ENCODE results near the gene HNRNPU. TPM values are rescaled to one million over a fixed set of nuclear protein-coding genes. Genes with fewer than 3 reads are reported as not detected.
A peak's percentile ranks its signal among the peaks of the same experiment; 100 is the strongest.

Gene HNRNPU
- total RNA-seq (2014; rRNA removed; shearing (Covaris generic)): 261 and 277 TPM in 2 replicates

GRCh38 chr1:244864253-244865027 is at the start of gene HNRNPU:
Gene HNRNPU, minus strand, starts transcription at chr1:244864543. Its CDS starts 236 bp downstream, at chr1:244864307.
- DNase-seq (ENCODE audit: low spot score): peak; percentile 94

GRCh38 chr1:244913806-244914205 is 49.5 kb upstream of the HNRNPU start:
- no peak for DNase-seq (ENCODE audit: low spot score)

DNA sequence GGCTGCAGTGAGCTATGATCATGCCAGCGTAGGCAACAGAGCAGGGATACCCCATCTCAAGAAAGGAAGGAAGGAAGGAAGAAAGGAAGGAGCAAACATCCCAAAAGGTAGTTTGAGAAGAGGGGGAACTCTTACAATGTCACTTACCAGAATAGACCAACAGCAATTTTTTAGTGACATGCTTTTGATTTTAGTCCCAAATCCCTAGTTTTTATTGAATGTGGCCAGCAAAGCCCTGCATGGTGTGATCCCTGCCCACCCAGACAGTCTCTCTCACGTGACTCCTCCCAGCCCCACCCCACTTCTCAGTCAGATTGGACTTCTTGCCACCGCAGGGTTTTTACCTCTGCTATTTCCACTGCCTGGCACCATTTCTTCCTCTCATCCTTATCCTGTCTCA is 39.8 kb upstream of the HNRNPU start:
- no peak for DNase-seq (ENCODE audit: low spot score)

DNA sequence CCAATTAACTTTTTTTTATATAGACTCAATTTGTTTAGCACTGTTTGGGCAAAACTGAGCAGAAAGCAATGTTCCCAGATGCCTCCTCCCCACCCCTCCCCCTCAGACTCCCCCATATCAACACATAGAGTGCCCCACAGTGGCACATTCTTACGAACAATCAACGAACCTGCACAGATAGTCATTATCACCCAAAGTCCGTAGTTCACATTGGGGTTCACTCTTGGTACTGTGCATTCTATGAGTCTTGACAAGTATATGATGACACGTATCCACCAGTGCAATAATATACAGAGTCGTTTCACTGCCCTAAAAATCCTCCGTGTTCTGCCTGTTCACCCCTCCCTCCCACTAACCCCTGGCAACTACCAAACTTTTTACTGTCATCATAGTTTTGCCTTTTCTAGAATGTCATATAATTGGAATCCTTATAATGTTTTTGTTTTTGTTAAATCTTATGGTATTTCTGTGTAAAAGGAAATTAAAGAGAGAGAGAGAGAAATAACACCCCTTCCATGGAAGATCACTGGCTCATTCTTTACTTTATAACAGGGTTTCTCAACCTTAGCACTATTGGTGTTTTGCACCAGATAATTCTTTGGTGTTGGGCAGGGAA is 37.2 kb upstream of the HNRNPU start:
- DNase-seq (ENCODE audit: low spot score): no peak

- no peak for DNase-seq (ENCODE audit: low spot score)
These were observed 33.3 kb upstream of the HNRNPU start for GRCh38 chr1:244897476-244898254.

GRCh38 chr1:244896550-244896949 is 32.2 kb upstream of the HNRNPU start:
- no peak for DNase-seq (ENCODE audit: low spot score)

- DNase-seq (ENCODE audit: low spot score): no peak
These were observed 29.5 kb upstream of the HNRNPU start for GRCh38 chr1:244893836-244894235.

GRCh38 chr1:244887281-244887680 is 22.9 kb upstream of the HNRNPU start:
- DNase-seq (ENCODE audit: low spot score): no peak

DNA sequence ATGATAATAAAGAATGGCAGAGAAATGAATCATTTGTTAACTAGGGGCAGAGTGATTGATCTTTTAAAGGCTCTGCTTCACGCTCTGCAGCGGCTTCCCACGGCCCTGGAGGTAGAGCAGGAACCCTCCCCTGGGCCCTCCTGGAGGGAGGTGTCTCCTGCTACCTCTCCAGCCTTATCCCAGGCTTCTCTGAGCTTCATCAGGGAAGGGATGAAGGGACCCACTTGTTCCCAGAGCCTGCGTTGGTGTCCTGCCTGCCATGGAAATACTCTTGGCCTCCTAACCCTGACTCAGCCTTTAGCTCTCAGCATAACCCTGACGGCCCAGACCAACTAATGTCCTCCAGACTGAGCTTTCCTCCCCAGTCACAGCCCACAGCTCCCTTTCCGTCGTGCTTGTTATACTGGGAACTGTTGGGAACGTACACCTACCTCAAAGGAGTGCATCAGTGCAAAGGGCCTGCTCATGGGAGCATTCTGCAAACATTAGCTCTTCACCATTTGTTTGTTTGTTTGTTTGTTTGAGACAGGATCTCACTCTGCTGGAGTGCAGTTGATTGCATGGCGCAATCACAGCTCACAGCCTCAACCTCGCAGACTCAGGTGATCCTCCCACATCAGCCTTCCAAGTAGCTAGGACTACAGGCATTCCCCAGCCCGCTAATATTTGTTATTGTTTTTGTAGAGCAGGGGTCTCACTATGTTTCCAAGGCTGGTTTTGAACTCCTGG is 17.4 kb upstream of the HNRNPU start:
- DNase-seq (ENCODE audit: low spot score): no peak

DNA sequence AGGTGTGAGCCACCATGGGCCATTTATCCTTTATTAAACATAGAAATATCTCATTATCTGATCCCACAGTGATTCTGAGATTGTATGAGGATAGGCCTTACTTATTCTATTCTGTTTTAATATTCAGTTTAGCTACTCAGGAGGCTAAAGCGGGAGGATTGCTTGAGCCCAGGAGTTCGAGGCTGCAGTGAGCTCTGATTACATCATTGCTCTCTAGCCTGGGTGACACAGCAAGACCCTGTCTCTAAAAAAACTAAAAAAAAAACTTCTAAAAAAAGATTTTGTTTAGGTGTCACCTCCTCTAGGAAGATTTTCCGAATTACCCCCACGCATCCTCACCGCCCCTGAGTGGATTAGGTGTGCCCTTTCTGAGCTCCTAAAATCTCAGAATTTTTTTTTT is 14.3 kb upstream of the HNRNPU start:
- DNase-seq (ENCODE audit: low spot score): no peak

GRCh38 chr1:244876228-244876910 is 12.0 kb upstream of the HNRNPU start:
- DNase-seq (ENCODE audit: low spot score): peak; percentile 24

- DNase-seq (ENCODE audit: low spot score): no peak
These were observed 10.7 kb upstream of the HNRNPU start for GRCh38 chr1:244874974-244875579.

- no peak for DNase-seq (ENCODE audit: low spot score)
These were observed 5.6 kb upstream of the HNRNPU start for GRCh38 chr1:244869950-244870349.

GRCh38 chr1:244869364-244869827 is 5.1 kb upstream of the HNRNPU start:
- no peak for DNase-seq (ENCODE audit: low spot score)

- DNase-seq (ENCODE audit: low spot score): no peak
These were observed 4.4 kb upstream of the HNRNPU start for GRCh38 chr1:244868484-244869363.

GRCh38 chr1:244866355-244866754 is 2.0 kb upstream of the HNRNPU start:
- no peak for DNase-seq (ENCODE audit: low spot score)

- no peak for DNase-seq (ENCODE audit: low spot score)
These were observed 1.5 kb upstream of the HNRNPU start for GRCh38 chr1:244865820-244866219.

DNA sequence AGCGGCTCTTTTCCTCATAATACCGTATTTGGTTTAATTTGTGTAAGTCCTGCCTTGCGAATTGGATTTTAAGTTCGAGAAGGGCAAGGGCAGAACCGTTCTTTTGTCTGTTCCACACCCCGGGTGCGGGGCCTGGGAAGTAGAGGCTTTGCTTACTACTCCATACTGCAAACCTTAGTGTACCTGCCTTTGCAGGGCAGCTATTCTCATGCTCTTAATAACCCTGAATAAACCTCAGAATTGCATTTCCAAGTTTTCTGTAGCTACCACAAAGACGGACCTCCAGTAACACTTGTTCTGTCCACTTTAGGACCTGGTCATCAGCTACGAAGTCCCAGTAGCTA is 657 bp upstream of the HNRNPU start:
- DNase-seq (ENCODE audit: low spot score): no peak

- DNase-seq (ENCODE audit: low spot score): peak; percentile 48
These were observed 671 bp downstream of the HNRNPU start for GRCh38 chr1:244863491-244864252.
